ENCODE results near the gene OOSP2.

DNA sequence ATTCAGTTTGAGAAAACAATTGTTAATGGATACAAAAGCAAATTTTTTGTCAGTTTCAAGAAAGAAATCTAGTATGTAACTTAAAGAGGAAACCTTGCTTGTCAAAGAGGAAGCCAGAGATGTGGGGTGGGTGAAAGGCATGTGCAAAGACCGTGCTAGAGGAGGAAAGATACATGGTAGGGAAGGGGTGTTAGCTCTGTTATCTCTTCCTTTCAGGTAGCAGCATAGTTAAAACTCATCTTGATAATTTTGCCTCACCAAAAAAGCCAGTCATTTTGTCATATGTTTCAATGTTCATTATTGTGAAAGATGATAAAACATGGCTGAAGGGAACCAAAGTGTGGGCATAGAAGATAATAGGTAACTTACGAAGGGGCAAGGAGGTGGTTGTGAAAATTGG, 45.7 kb downstream of the OOSP2 start:
- no peak for TF ChIP-seq TAF1 (CRISPR knock-in tag; IDR thresholded peaks at IDR 0.05)
- TF ChIP-seq ZNF282 (IDR thresholded peaks at IDR 0.05; ENCODE audit: partially characterized antibody), result no peak
- no peak for TF ChIP-seq GABPA (IDR thresholded peaks at IDR 0.05; ENCODE audit: low read depth, low read length)
- TF ChIP-seq GABPA (CRISPR knock-in tag; IDR thresholded peaks at IDR 0.05; ENCODE audit: low read depth), result no peak

All from HepG2 (cell line).